ENCODE measurements around the gene TMEM30B. TPM values are rescaled to one million over a fixed set of nuclear protein-coding genes. Genes with fewer than 3 reads are reported as not detected.

TMEM30B gene
- total and polyA plus RNA-seq, 9 of the 15 experiments (the other 6 are each of a cell fraction or from before 2014, with no cell fraction given): 0.04 TPM; not detected in 8

- H3K79me2 ChIP-seq (ENCODE audit: control insufficient read depth, insufficient read depth, low read length): no peaks in the 10 kb centered on the region
- DNase-seq (ENCODE audit: extremely low read depth in 1 of 4, low spot score in 3 of 4): no peak
- ChIA-PET POLR2A (no interaction called here), CTCF (ENCODE audit: low intra/inter-chr PET ratio) (no interaction called here)
- no peaks in the 10 kb centered on the region for H3K4me1 ChIP-seq (replicated peaks in 1 of 2; ENCODE audit: control insufficient read depth in 2 of 2, insufficient read depth in 2 of 2, low read length in 2 of 2)
- H3K27ac ChIP-seq (ENCODE audit: extremely low read depth, low read depth, low read length): no peak overlapping the region
- no peak for FAIRE-seq
- H3K4me3 ChIP-seq: no peak overlapping the region
- in situ Hi-C loops (cut with MboI): loop anchor here (25.0 kb wide), 1 partner anchor 827 kb away; no protein-coding TSS in a partner anchor
- no peaks in the 10 kb centered on the region for H3K9me3 ChIP-seq (replicated peaks; ENCODE audit: control insufficient read depth, insufficient read depth, low read depth, low read length)
- TF ChIP-seq ZNF212 (CRISPR knock-in tag; IDR thresholded peaks at IDR 0.05) (no peak), KLF16 (IDR thresholded peaks at IDR 0.05) (no peak), RBM25 (IDR thresholded peaks at IDR 0.05; ENCODE audit: low read depth, low read length, severe bottlenecking) (peak; percentile 38), TSHZ1 (CRISPR knock-in tag; IDR thresholded peaks at IDR 0.05) (no peak)
- BruUV-seq (replicated peaks): no TSS peak
- H3K27me3 ChIP-seq (ENCODE audit: control insufficient read depth in 2 of 2, insufficient read depth in 2 of 2, low read length in 2 of 2): no peaks in the 10 kb centered on the region; a peak in 1 of 5 replicates
- intact Hi-C loops (cut with micrococcal nuclease): no loop called here
- no peaks in the 10 kb centered on the region for H3K9me1 ChIP-seq (ENCODE audit: control insufficient read depth, insufficient read depth, low read length)
- no peaks in the 10 kb centered on the region for H3K36me3 ChIP-seq (ENCODE audit: control insufficient read depth, insufficient read depth, low read length)
- no peak overlapping the region for H2AFZ ChIP-seq (ENCODE audit: low read depth, low read length)
- H3K4me2 ChIP-seq (ENCODE audit: insufficient read depth, low read length): no peak overlapping the region
- ATAC-seq: no peak
- no peak overlapping the region for H3K9ac ChIP-seq (ENCODE audit: insufficient read depth in 1 of 2, low read depth in 2 of 2, low read length in 2 of 2)
- WGBS (ENCODE audit: insufficient coverage, low coverage, missing lambda C conversion rate): 30% methylated on average over 4 of the region's 4 CpGs
- no peaks in the 10 kb centered on the region for H4K20me1 ChIP-seq (replicated peaks; ENCODE audit: control insufficient read depth, insufficient read depth, low read length)
Observed at GRCh38 chr14:61285364-61285763, 4.2 kb upstream of the TMEM30B start.

All from K562 (cell line).